ENCODE data around the gene HES7.

HES7 gene

GRCh38 chr17:8142887-8143580, 19.1 kb upstream of the HES7 start:
- no peak for DNase-seq (ENCODE audit: low read depth)
- no peak for TF ChIP-seq CTCF (IDR thresholded peaks at IDR 0.05; ENCODE audit: control insufficient read depth, insufficient read depth, low read depth, low read length, missing control alignments)

GRCh38 chr17:8142158-8142886, 18.4 kb upstream of the HES7 start:
- DNase-seq (ENCODE audit: low read depth) = no peak
- no peak for TF ChIP-seq CTCF (IDR thresholded peaks at IDR 0.05; ENCODE audit: control insufficient read depth, insufficient read depth, low read depth, low read length, missing control alignments)
- H3K4me3 ChIP-seq (ENCODE audit: control insufficient read depth, low read depth, low read length) = no peak overlapping the region

More at GRCh38 chr17:8142887-8143580, 19.1 kb upstream of the HES7 start:
- no peak overlapping the region for H3K4me3 ChIP-seq (ENCODE audit: control insufficient read depth, low read depth, low read length)

GRCh38 chr17:8141741-8142140, 17.8 kb upstream of the HES7 start:
- no peak for DNase-seq (ENCODE audit: low read depth)
- no peak for TF ChIP-seq CTCF (IDR thresholded peaks at IDR 0.05; ENCODE audit: control insufficient read depth, insufficient read depth, low read depth, low read length, missing control alignments)
- H3K4me3 ChIP-seq (ENCODE audit: control insufficient read depth, low read depth, low read length) = no peak overlapping the region

GRCh38 chr17:8141045-8141444, 17.1 kb upstream of the HES7 start:
- DNase-seq (ENCODE audit: low read depth) = no peak
- TF ChIP-seq CTCF (IDR thresholded peaks at IDR 0.05; ENCODE audit: control insufficient read depth, insufficient read depth, low read depth, low read length, missing control alignments) = no peak

GRCh38 chr17:8140065-8141029, 16.4 kb upstream of the HES7 start:
- no peak for TF ChIP-seq CTCF (IDR thresholded peaks at IDR 0.05; ENCODE audit: control insufficient read depth, insufficient read depth, low read depth, low read length, missing control alignments)
- no peak for DNase-seq (ENCODE audit: low read depth)
- no peak overlapping the region for H3K4me3 ChIP-seq (ENCODE audit: control insufficient read depth, low read depth, low read length)

More at GRCh38 chr17:8141045-8141444, 17.1 kb upstream of the HES7 start:
- no peak overlapping the region for H3K4me3 ChIP-seq (ENCODE audit: control insufficient read depth, low read depth, low read length)

GRCh38 chr17:8138672-8139371, 14.9 kb upstream of the HES7 start:
- DNase-seq (ENCODE audit: low read depth) = peak; percentile 95
- TF ChIP-seq CTCF (IDR thresholded peaks at IDR 0.05; ENCODE audit: control insufficient read depth, insufficient read depth, low read depth, low read length, missing control alignments) = peak; percentile 89
- H3K4me3 ChIP-seq (ENCODE audit: control insufficient read depth, low read depth, low read length) = peak overlapping the region; percentile 34
